HCT116 (cell line): ENCODE results near the gene AKIRIN2. TPM values are rescaled to one million over a fixed set of nuclear protein-coding genes. Genes with fewer than 3 reads are reported as not detected.

Experiments
- ATAC-seq: fragments of 200-7000 bp; cut with Tn5 transposase; 2 replicates; pipeline ENCODE4 v1.9.1; 2020; ENCODE audit warnings: mild to moderate bottlenecking, moderate library complexity
- BruUV-seq: library from RNA; stranded (reverse); fragments of 400-500 nt; replicated peaks from 2 replicates; lab custom pipeline; 2021; lab: Mats Ljungman, UMichigan
- CTCF ChIA-PET: fragments of 300-600 bp; sonication (Branson Sonifier 250); formaldehyde crosslinking; loops from one replicate; lab custom pipeline; 2021; ENCODE audit warnings: antibody characterized with exemption; lab: Charles Lee
- POLR2A ChIA-PET: fragments of 300-600, 350-600 bp; sonication (Branson Sonifier 250); formaldehyde crosslinking; loops from one replicate; lab custom pipeline; 2021; ENCODE audit warnings: antibody characterized with exemption; lab: Charles Lee
- RAD21 ChIA-PET, 2 experiments: fragments of 300-600 bp; sonication (Branson Sonifier 250); formaldehyde crosslinking; loops; one replicate each; lab custom pipeline; 2023; ENCODE audit warnings: low total read pairs in 2 of 2; ENCODE audit not compliant: uncharacterized antibody in 2 of 2, unreplicated experiment in 2 of 2, low non-redundant PET in 1 of 2; lab: Charles Lee
- DNase-seq: peaks from one replicate; pipeline ENCODE4 v3.0.0-alpha.2; 2010; ENCODE audit warnings: low read depth, low spot score
- H2AFZ ChIP-seq: fragments of 200-600 bp; shearing (Covaris generic), sonication (generic); 2 replicates; pipeline ENCODE4 v1.6.1; 2017; ENCODE audit warnings: low read depth, mixed run types, mixed read lengths, antibody characterized with exemption, low read length; ENCODE audit not compliant: poor library complexity, severe bottlenecking
- H3K27ac ChIP-seq: 2 replicates; pipeline ENCODE4 v1.5.1; 2012; ENCODE audit warnings: low read depth, low read length
- H3K27me3 ChIP-seq: fragments of 200-600 bp; sonication (generic); 2 replicates; pipeline ENCODE4 v1.6.1; 2016; ENCODE audit warnings: mixed run types, low read length, mixed read lengths; ENCODE audit not compliant: insufficient read depth
- H3K36me3 ChIP-seq, 2 experiments: fragments of 200-500 bp in 1 of 2; fragments of 200-600 bp in 1 of 2; sonication (Bioruptor generic) in 1 of 2; sonication (generic) in 1 of 2; 2 replicates each; pipeline versions ENCODE4 v1.5.1 to v1.6.1; 2014 to 2016; ENCODE audit warnings: low read length in 2 of 2, inconsistent platforms in 1 of 2, mixed read lengths in 1 of 2, mixed run types in 1 of 2; ENCODE audit not compliant: insufficient read depth in 2 of 2, control insufficient read depth in 1 of 2
- H3K4me1 ChIP-seq, 2 experiments: fragments of 200-600 bp in 1 of 2; sonication (generic) in 1 of 2; 2 replicates each; pipeline versions ENCODE4 v1.5.1 to v1.6.1; 2012 to 2017; ENCODE audit warnings: low read length in 2 of 2, inconsistent platforms in 1 of 2, mild to moderate bottlenecking in 1 of 2, mixed read lengths in 1 of 2, mixed run types in 1 of 2, moderate library complexity in 1 of 2; ENCODE audit not compliant: insufficient read depth in 2 of 2, control insufficient read depth in 1 of 2
- H3K4me2 ChIP-seq: fragments of 200-600 bp; sonication (generic); 2 replicates; pipeline ENCODE4 v1.6.1; 2017; ENCODE audit warnings: mixed run types, low read length, mixed read lengths
- H3K4me3 ChIP-seq, 2 experiments: fragments of 200-600 bp in 1 of 2; sonication (generic) in 1 of 2; replicated peaks in 1 of 2; 2 replicates each; pipeline ENCODE4 v1.5.1; 2011 to 2016; ENCODE audit warnings: low read length in 2 of 2, control low read depth in 1 of 2, low read depth in 1 of 2, mild to moderate bottlenecking in 1 of 2, mixed read lengths in 1 of 2, mixed run types in 1 of 2
- H3K79me2 ChIP-seq: fragments of 200-600 bp; sonication (generic); 2 replicates; pipeline ENCODE4 v1.6.1; 2017; ENCODE audit warnings: mild to moderate bottlenecking, mixed run types, low read length, moderate library complexity, mixed read lengths; ENCODE audit not compliant: insufficient read depth
- H3K9ac ChIP-seq: fragments of 200-600 bp; sonication (generic); 2 replicates; pipeline ENCODE4 v1.6.1; 2016; ENCODE audit warnings: low read length, mixed read lengths
- H3K9me2 ChIP-seq: fragments of 200-600 bp; sonication (generic), shearing (Covaris generic); 2 replicates; pipeline ENCODE4 v1.6.1; 2017; ENCODE audit warnings: mixed run types, mild to moderate bottlenecking, moderate library complexity; ENCODE audit not compliant: insufficient read depth
- H3K9me3 ChIP-seq, 2 experiments: fragments of 200-500 bp in 1 of 2; fragments of 200-600 bp in 1 of 2; sonication (Bioruptor generic) in 1 of 2; sonication (generic) in 1 of 2; 2 replicates each; pipeline ENCODE4 v1.6.1; 2014 to 2017; ENCODE audit warnings: low read length in 2 of 2, mixed read lengths in 2 of 2, inconsistent platforms in 1 of 2, low read depth in 1 of 2, mild to moderate bottlenecking in 1 of 2, mixed run types in 1 of 2, moderate library complexity in 1 of 2; ENCODE audit not compliant: control insufficient read depth in 1 of 2, insufficient read depth in 1 of 2
- H4K20me1 ChIP-seq: fragments of 200-600 bp; sonication (generic), shearing (Covaris generic); 2 replicates; pipeline ENCODE4 v1.6.1; 2017; ENCODE audit warnings: mixed run types, mild to moderate bottlenecking, moderate library complexity; ENCODE audit not compliant: insufficient read depth
- CBX3 ChIP-seq: IDR thresholded peaks from 2 replicates; pipeline ENCODE4 v1.6.1; 2012; ENCODE audit warnings: low read depth
- CEBPB ChIP-seq: IDR thresholded peaks from 2 replicates; pipeline ENCODE4 v1.6.1; 2012; ENCODE audit warnings: low read depth
- CTCF ChIP-seq, 3 experiments: fragments of 200-600 bp in 1 of 3; sonication (generic) in 1 of 3; IDR thresholded peaks in 2 of 3; conservative IDR thresholded peaks in 1 of 3; 2 replicates each; pipeline ENCODE4 v1.5.1; 2012 to 2017; ENCODE audit warnings: low read depth in 2 of 3, low read length in 2 of 3, antibody characterized with exemption in 1 of 3, borderline replicate concordance in 1 of 3, control low read depth in 1 of 3, mild to moderate bottlenecking in 1 of 3, mixed read lengths in 1 of 3, mixed run types in 1 of 3, moderate library complexity in 1 of 3; ENCODE audit not compliant: insufficient read depth in 1 of 3
- EGR1 ChIP-seq: IDR thresholded peaks from 2 replicates; pipeline ENCODE4 v1.6.1; 2012; ENCODE audit warnings: low read depth
- ELF1 ChIP-seq: IDR thresholded peaks from 2 replicates; pipeline ENCODE4 v1.6.1; 2012; ENCODE audit warnings: low read depth, borderline replicate concordance
- EZH2 ChIP-seq: fragments of 200-600 bp; sonication (generic); IDR thresholded peaks from 2 replicates; pipeline ENCODE4 v1.6.1; 2017; ENCODE audit warnings: antibody characterized with exemption, mixed run types
- FOSL1 ChIP-seq: IDR thresholded peaks from 2 replicates; pipeline ENCODE4 v1.6.1; 2012; ENCODE audit warnings: low read depth
- POLR2A ChIP-seq: IDR thresholded peaks from 2 replicates; pipeline ENCODE4 v1.7.0; 2011; ENCODE audit warnings: borderline replicate concordance; ENCODE audit not compliant: insufficient read depth, insufficient read length; ENCODE audit errors: extremely low read depth
- RAD21 ChIP-seq: IDR thresholded peaks from 2 replicates; pipeline ENCODE4 v1.6.1; 2012; ENCODE audit warnings: low read depth, mild to moderate bottlenecking
- SP1 ChIP-seq: IDR thresholded peaks from 2 replicates; pipeline ENCODE4 v1.6.1; 2012; ENCODE audit warnings: low read depth
- YY1 ChIP-seq: IDR thresholded peaks from 2 replicates; pipeline ENCODE4 v1.6.1; 2011; ENCODE audit warnings: low read length, low read depth, moderate library complexity, mild to moderate bottlenecking; ENCODE audit not compliant: insufficient replicate concordance; ENCODE audit errors: extremely low read depth
- ZFX ChIP-seq: fragments of 450-650 bp; IDR thresholded peaks from 2 replicates; pipeline ENCODE4 v1.6.1; 2017
- ZNF274 ChIP-seq: fragments of 200-500 bp; sonication (Bioruptor generic); IDR thresholded peaks from 2 replicates; pipeline ENCODE4 v1.6.1; 2014; ENCODE audit warnings: mild to moderate bottlenecking, low read depth, low read length, inconsistent platforms
- intact Hi-C: fragments of 100-400 bp; cut with micrococcal nuclease; formaldehyde crosslinking; loops from 2 replicates; pipeline ENCODE4 v1.10.0; 2022
- total RNA-seq: library from RNA; stranded (reverse); gene quantifications from one replicate; pipeline ENCODE4 v1.2.1, GENCODE V29; 2021; ENCODE audit not compliant: unreplicated experiment
- TF ChIP-seq, protein P1 (sequence below): IDR thresholded peaks from 2 replicates; pipeline ENCODE4 v1.6.1; 2011; ENCODE audit warnings: mild to moderate bottlenecking, low read length, moderate library complexity; ENCODE audit not compliant: insufficient replicate concordance; ENCODE audit errors: extremely low read depth
- TF ChIP-seq, protein P2 (sequence below): IDR thresholded peaks from 2 replicates; pipeline ENCODE4 v1.6.1; 2012; ENCODE audit warnings: low read depth

Gene AKIRIN2
- total RNA-seq, 1 experiment from 2014 or later = 54.8 TPM

DNA sequence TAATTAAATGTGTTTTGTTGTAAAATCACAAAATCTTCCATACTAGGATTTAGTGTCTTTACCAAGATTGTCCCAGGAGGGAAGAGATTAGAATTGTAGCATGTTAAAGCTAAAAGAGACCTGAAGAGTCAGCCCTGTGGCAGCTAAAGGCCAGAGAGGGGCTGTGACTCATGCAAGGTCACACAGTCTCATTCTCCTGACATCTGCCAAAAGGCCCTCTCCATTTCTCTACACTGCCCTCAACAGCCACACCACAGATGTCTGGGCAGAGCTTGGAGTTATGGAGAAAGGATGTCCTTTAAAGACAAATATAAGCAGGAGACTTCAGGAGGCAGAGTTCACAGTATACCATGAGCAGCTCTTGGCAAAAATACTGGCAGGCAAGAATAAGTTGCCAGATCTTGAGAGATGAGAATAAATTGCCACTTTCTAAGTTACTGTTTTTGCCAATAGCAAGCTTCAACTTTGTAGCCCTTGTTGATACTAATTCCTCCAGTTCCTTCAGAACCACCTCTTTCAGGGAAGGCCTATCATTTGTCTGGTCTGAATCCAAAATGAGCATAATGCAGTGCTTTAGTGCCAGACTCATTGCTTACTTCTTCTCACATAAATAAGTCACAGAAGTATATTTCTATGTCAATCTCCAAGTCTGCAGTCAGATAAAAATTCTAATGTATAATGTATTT lies 41.7 kb downstream of the AKIRIN2 start:
- no peaks in the 10 kb centered on the region for H3K9me3 ChIP-seq
- no peak for TF ChIP-seq POLR2A
- TF ChIP-seq SP1 = no peak
- no peak for TF ChIP-seq ELF1
- no peak for TF ChIP-seq RAD21
- no peak for TF ChIP-seq CTCF (IDR thresholded peaks at IDR 0.05 in 2 of 3, conservative IDR thresholded peaks at IDR 0.05 in 1 of 3; ENCODE audit: borderline replicate concordance in 1 of 3, insufficient read depth in 1 of 3, low read depth in 2 of 3, low read length in 2 of 3)
- TF ChIP-seq, protein P1, sequence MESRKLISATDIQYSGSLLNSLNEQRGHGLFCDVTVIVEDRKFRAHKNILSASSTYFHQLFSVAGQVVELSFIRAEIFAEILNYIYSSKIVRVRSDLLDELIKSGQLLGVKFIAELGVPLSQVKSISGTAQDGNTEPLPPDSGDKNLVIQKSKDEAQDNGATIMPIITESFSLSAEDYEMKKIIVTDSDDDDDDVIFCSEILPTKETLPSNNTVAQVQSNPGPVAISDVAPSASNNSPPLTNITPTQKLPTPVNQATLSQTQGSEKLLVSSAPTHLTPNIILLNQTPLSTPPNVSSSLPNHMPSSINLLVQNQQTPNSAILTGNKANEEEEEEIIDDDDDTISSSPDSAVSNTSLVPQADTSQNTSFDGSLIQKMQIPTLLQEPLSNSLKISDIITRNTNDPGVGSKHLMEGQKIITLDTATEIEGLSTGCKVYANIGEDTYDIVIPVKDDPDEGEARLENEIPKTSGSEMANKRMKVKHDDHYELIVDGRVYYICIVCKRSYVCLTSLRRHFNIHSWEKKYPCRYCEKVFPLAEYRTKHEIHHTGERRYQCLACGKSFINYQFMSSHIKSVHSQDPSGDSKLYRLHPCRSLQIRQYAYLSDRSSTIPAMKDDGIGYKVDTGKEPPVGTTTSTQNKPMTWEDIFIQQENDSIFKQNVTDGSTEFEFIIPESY = no peak
- TF ChIP-seq ZNF274 = no peak
- TF ChIP-seq CBX3 = no peak
- TF ChIP-seq, protein P2, sequence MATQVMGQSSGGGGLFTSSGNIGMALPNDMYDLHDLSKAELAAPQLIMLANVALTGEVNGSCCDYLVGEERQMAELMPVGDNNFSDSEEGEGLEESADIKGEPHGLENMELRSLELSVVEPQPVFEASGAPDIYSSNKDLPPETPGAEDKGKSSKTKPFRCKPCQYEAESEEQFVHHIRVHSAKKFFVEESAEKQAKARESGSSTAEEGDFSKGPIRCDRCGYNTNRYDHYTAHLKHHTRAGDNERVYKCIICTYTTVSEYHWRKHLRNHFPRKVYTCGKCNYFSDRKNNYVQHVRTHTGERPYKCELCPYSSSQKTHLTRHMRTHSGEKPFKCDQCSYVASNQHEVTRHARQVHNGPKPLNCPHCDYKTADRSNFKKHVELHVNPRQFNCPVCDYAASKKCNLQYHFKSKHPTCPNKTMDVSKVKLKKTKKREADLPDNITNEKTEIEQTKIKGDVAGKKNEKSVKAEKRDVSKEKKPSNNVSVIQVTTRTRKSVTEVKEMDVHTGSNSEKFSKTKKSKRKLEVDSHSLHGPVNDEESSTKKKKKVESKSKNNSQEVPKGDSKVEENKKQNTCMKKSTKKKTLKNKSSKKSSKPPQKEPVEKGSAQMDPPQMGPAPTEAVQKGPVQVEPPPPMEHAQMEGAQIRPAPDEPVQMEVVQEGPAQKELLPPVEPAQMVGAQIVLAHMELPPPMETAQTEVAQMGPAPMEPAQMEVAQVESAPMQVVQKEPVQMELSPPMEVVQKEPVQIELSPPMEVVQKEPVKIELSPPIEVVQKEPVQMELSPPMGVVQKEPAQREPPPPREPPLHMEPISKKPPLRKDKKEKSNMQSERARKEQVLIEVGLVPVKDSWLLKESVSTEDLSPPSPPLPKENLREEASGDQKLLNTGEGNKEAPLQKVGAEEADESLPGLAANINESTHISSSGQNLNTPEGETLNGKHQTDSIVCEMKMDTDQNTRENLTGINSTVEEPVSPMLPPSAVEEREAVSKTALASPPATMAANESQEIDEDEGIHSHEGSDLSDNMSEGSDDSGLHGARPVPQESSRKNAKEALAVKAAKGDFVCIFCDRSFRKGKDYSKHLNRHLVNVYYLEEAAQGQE = no peak
- TF ChIP-seq YY1 = no peak
- TF ChIP-seq EZH2 = no peak
- no peak for TF ChIP-seq ZFX
- no peak for TF ChIP-seq EGR1
- TF ChIP-seq FOSL1 = no peak
- TF ChIP-seq CEBPB = no peak
- no TSS peak for BruUV-seq
- peak; percentile 70; the same call in 1 of the 2 replicates for ATAC-seq
- no peaks in the 10 kb centered on the region for H3K9me2 ChIP-seq
- DNase-seq = no peak
- H3K4me2 ChIP-seq = no peak overlapping the region
- peaks cover 3 to 6% of the 10 kb centered on the region in 2 experiments; a peak in 3 of 4 replicates for H3K36me3 ChIP-seq
- intact Hi-C loops = no loop called here
- no peaks in the 10 kb centered on the region for H3K27me3 ChIP-seq
- no peak overlapping the region for H2AFZ ChIP-seq
- H3K4me3 ChIP-seq = no peak overlapping the region
- no peaks in the 10 kb centered on the region for H3K79me2 ChIP-seq
- peaks cover 0 to 7% of the 10 kb centered on the region in 2 experiments; a peak in 2 of 4 replicates for H3K4me1 ChIP-seq
- H4K20me1 ChIP-seq = no peaks in the 10 kb centered on the region
- ChIA-PET CTCF (no interaction called here), RAD21 (no interaction called here), POLR2A (no interaction called here)
- H3K27ac ChIP-seq = no peak overlapping the region
- H3K9ac ChIP-seq = no peak overlapping the region
